Posterior vena cava (tissue), 2 donors: ENCODE data around the gene KCNJ15. TPM values are rescaled to one million over a fixed set of nuclear protein-coding genes. Genes with fewer than 3 reads are reported as not detected.

Experiments
- DNase-seq: peaks from one replicate; pipeline ENCODE4 v3.0.0-alpha.2; 2020; ENCODE audit warnings: low spot score
- intact Hi-C, 2 donors: fragments of 100-400 bp; cut with DNase I; formaldehyde crosslinking; loops; one replicate each; pipeline versions ENCODE4 v1.14.1 to v1.14.2; 2022 to 2023
- total RNA-seq, 2 donors: library from RNA; stranded (reverse); fragmentation: NEBNext Ultra II Directional; extraction: Animal tissue kit (Norgen Biotek cat#: 25700); gene quantifications; one replicate each; pipeline ENCODE4 v1.2.1, GENCODE V29; 2021
- donor health status: DM: yes; HTN: yes; CAD: no.
- donor health status: DM: yes; HTN: yes; CAD: no.

KCNJ15 gene
- total RNA-seq, 2 donors from 2014 or later: 2.3 to 3.4 TPM

GRCh38 chr21:38265166-38265565 is 8.4 kb downstream of the KCNJ15 start:
- intact Hi-C loops: no loop called here
- no peak for DNase-seq

DNA sequence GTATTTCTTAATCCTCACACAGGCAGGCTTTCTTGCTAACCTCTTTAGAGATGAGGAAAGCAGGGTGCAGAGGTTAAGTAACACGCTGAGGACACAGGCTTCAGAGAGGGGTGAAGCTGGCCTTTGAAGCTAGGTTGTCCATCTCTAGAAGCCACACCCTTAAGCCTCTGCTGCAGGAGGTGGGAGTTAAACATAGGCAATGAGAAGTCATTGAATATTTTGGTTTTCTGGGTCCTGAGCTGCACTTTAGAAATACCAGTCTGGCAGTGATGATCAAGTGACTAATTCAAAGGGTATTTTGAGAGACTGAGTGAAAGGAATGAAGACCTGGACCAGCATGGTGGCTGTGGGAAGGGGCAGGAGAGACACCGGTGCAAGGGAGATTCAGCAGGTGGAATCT is 9.9 kb downstream of the KCNJ15 start:
- DNase-seq: no peak
- intact Hi-C loops: no loop called here

DNA sequence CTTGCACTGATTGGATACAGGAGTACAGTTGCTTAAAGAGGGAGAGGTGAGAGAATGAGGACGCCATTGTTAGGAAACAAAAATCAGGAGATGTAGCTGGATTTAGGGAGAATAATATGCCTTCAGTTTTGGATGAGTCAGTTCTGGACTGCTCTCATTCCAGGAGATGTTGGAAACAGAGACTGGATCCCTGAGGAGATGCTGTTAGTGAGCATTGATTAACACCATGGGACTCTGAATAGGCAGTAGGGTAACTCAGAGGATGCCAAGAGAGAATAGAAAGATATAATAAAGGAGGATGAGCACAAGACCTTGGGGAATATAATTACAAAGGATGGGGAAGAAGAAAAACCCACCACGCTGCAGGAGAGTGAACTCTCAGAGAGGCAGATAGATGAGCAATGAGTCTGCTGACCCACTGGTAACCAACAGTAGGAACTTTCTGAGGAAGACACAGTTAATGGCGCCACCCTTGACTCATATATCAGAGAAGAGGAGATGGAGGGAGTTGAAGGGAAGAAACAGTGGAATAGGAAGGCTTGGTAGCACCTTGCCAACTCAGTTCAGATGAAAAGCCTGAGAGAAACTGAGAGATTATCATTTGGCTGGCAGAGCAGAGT is 10.5 kb downstream of the KCNJ15 start:
- no peak for DNase-seq
- intact Hi-C loops: no loop called here

- no peak for DNase-seq
- intact Hi-C loops: no loop called here
These were observed 11.4 kb downstream of the KCNJ15 start for GRCh38 chr21:38267991-38268863.

GRCh38 chr21:38268864-38269575 is 12.2 kb downstream of the KCNJ15 start:
- no peak for DNase-seq
- intact Hi-C loops: no loop called here

DNA sequence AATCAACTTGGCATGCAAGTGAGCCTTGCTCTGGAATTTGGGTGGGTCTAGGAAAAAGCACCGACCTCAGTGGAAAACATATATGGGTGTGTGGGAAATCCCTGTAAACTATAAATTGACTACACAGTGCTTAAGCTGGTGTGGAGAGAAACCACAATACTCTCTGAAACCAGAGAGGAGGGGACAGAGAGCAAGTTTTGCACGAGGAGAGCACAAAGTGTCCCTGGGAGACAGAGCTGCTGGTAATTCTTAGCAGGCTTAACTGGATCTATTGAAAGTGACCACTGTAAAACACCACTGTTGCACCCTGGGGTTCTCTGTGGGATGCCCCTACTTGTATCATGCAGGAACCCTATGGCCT is 12.8 kb downstream of the KCNJ15 start:
- intact Hi-C loops: no loop called here
- DNase-seq: no peak

GRCh38 chr21:38272215-38272614 is 15.4 kb downstream of the KCNJ15 start:
- intact Hi-C loops: no loop called here
- DNase-seq: no peak

GRCh38 chr21:38273745-38274542 is 17.2 kb downstream of the KCNJ15 start:
- DNase-seq: no peak
- intact Hi-C loops: no loop called here

GRCh38 chr21:38277501-38278131 is 20.8 kb downstream of the KCNJ15 start:
- DNase-seq: no peak
- intact Hi-C loops: no loop called here

- intact Hi-C loops: no loop called here
- no peak for DNase-seq
These were observed 23.7 kb downstream of the KCNJ15 start for GRCh38 chr21:38280454-38280853.

- intact Hi-C loops: no loop called here
- no peak for DNase-seq
These were observed 24.1 kb downstream of the KCNJ15 start for GRCh38 chr21:38280867-38281266.

GRCh38 chr21:38282921-38283320 is 26.1 kb downstream of the KCNJ15 start:
- intact Hi-C loops: no loop called here
- no peak for DNase-seq

DNA sequence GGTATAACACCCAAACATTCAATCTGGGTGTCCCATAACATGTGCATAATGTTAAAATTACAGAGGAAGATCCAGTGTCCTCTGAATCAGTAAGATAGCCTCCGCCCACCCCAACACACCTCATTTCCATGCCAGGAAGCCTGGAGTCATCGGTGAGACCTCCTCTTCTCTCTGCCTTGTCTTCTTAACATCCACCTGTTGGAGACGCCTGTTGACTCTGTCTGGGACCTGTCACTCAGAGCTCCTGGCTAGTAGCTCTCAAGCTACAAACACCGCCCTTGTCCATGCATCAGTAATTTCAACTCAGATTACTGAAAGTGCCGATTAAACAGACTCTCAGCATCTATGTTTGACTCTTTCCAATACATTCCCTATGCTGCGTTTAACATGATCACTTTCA is 27.4 kb downstream of the KCNJ15 start:
- no peak for DNase-seq
- intact Hi-C loops: no loop called here

DNA sequence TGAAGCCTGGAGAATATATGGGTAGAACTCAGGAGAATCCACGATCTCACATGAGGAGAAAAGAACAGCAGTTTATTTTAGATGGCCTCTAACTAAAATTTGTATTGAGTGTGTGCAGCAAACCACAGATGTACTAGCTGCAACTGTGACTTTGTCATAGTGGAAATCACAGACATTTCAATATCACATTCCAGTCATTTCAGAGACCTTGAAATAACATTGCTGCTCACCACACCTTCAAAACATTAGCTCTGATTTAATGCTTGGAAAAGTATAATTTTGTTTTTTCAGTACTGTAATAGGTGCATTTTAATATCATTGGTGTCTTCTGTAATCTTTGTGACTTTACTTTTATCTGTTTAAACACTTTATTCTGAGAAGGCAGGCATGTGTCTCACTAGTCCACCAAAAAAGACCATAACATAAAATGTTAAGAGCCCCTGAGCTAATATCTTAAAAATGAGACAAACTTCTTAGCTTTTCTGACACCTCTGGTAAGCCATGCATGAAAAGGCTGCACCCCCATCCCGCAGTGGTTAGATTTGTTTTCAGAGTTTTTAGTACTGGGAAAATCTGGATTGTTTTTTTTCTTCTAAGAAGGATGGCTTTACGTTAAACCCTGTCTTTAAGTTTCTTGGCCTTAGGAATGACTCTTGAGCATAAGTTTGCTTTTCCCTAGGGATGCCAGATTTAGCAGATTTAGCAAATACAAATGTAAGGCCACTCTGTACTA is 30.1 kb downstream of the KCNJ15 start:
- intact Hi-C loops: no loop called here
- DNase-seq: no peak

DNA sequence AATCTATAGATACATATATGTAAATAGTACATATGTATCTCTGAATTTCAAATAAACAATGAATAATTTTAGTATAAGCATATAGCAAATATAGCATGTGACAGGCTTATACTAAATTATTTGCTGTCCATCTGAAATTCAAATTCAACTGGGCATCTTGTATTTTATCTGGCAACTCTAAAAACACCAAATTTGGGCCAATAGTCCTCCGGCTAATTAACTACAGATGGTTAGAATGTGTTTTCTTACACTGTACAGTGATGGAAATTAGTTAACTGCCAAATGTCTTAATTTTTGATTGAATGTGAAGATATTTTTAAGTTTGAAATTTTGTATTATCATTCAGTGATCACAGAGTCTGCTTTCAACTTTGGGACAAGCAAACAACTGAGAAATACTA is 30.7 kb downstream of the KCNJ15 start:
- DNase-seq: no peak
- intact Hi-C loops: no loop called here

DNA sequence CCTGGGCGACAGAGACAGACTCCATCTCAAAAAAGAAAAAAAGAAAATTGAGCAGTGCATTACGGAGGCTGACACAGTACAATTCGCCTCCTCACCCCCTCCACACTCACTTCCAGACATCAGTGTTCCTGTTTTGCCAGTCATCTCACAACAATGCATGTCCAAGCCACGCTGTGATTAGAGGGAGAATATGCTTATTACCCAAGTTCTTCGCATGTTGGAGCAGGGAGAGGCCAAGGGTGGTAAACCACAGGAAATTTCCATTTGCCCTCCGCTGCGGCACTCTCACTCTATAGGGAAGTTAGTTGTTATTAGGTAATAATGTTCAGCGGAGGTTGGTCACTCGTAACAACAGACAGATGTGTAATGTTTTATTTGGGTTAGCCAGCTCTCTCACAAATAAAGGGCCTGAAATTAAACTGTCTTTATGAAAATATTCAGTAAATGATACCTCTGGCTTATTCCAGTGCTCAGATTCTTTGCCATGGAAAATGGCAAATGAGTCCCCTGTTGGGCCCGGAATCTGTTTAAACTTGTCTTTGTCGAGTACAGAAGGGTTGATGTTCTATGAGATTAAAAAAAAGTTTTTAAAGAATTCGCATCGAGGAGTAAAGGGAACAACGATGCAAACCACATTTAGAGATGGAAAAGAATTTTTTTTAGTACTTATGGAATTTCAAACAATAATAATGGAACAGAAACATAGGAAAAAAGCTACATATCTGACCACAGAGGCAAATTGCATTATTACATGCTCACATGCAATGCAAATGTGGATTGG is 33.1 kb downstream of the KCNJ15 start:
- intact Hi-C loops: no loop called here
- DNase-seq: no peak

- no peak for DNase-seq
- intact Hi-C loops: no loop called here
These were observed 34.0 kb downstream of the KCNJ15 start for GRCh38 chr21:38290809-38291208.

DNA sequence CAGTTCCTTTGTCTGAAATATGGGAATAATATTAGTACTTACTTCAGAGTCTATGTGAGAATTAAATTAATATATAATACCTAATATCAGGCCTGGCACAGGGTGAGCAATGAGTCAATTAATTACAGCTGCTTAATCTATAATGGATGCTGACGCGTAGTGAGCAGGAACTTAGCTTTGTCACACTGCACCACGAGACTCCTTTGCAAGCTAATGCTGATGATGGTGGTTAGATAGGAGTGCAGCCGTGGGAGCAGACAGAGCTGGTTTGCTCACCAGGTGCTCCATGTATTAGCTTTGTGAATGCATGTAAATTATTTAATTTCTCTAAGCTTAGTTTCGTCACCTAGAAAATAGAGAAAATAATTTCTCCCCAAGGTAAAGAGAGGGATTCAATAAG is 35.1 kb downstream of the KCNJ15 start:
- intact Hi-C loops: no loop called here
- DNase-seq: no peak
